Vagina (tissue), 2 donors: ENCODE data around the gene SIAH2.

Experiments used
- CTCF ChIP-seq, 3 experiments: fragments of 450-650 bp in 2 of 3; fragments of 200-600 bp in 1 of 3; sonication (generic) in 1 of 3; IDR thresholded peaks; one replicate each; pipeline ENCODE4 v1.5.1; 2017 to 2019; ENCODE audit warnings: antibody characterized with exemption in 3 of 3, mild to moderate bottlenecking in 2 of 3, moderate library complexity in 2 of 3
- POLR2A ChIP-seq, 2 donors: fragments of 450-650 bp; IDR thresholded peaks; one replicate each; pipeline ENCODE4 v1.6.1; 2017; ENCODE audit warnings: antibody characterized with exemption in 2 of 2, mild to moderate bottlenecking in 2 of 2, moderate library complexity in 2 of 2

GRCh38 chr3:150725548-150725947, 37.4 kb downstream of the SIAH2 start:
- TF ChIP-seq CTCF (IDR thresholded peaks at IDR 0.05) (no peak), POLR2A (IDR thresholded peaks at IDR 0.05) (no peak)
